HepG2 (cell line): ENCODE data around the gene TNFSF10. TPM values are rescaled to one million over a fixed set of nuclear protein-coding genes. Genes with fewer than 3 reads are reported as not detected.

Experiments used
- AGO2 ChIP-seq: fragments of 200-400 bp; formaldehyde crosslinking; optimal IDR thresholded peaks from 2 replicates; pipeline ENCODE3; 2017; ENCODE audit warnings: mild to moderate bottlenecking, low read depth, low read length, moderate library complexity
- EEA1 ChIP-seq: sonication (generic); formaldehyde crosslinking; IDR thresholded peaks from 2 replicates; pipeline ENCODE4 v1.5.1; 2020; ENCODE audit warnings: mild to moderate bottlenecking, missing genetic modification reagents, borderline replicate concordance
- EED ChIP-seq: sonication (generic); formaldehyde crosslinking; IDR thresholded peaks from 2 replicates; pipeline ENCODE4 v1.5.0; 2020; ENCODE audit warnings: mild to moderate bottlenecking, missing genetic modification reagents
- ELF3 ChIP-seq: IDR thresholded peaks from 2 replicates; pipeline ENCODE4 v1.6.1; 2016; ENCODE audit warnings: missing genetic modification reagents, missing compliant biosample characterization
- ETV6 ChIP-seq: sonication (generic); formaldehyde crosslinking; conservative IDR thresholded peaks from 2 replicates; pipeline ENCODE4 v1.4.0; 2020; ENCODE audit warnings: missing genetic modification reagents
- PAXIP1 ChIP-seq: sonication (generic); formaldehyde crosslinking; conservative IDR thresholded peaks from 2 replicates; pipeline ENCODE4 v1.4.0; 2020; ENCODE audit warnings: mild to moderate bottlenecking, missing genetic modification reagents, moderate library complexity
- PRDM4 ChIP-seq: sonication (generic); formaldehyde crosslinking; IDR thresholded peaks from 2 replicates; pipeline ENCODE4 v1.9.0; 2021; ENCODE audit warnings: missing genetic modification reagents, borderline replicate concordance
- RFX5 ChIP-seq: IDR thresholded peaks from 2 replicates; pipeline ENCODE4 v1.6.1; 2011; ENCODE audit warnings: low read depth, low read length, improper control_type of control experiment
- SIX4 ChIP-seq: sonication (generic); formaldehyde crosslinking; IDR thresholded peaks from 2 replicates; pipeline ENCODE4 v1.4.0; 2020; ENCODE audit warnings: missing genetic modification reagents
- SOX13 ChIP-seq, 3 experiments: fragments of 450-650 bp in 1 of 3; sonication (generic) in 1 of 3; formaldehyde crosslinking in 1 of 3; IDR thresholded peaks in 2 of 3; conservative IDR thresholded peaks in 1 of 3; 2 replicates each; pipeline versions ENCODE4 v1.5.0 to v1.6.1; 2016 to 2020; ENCODE audit warnings: antibody characterized with exemption in 1 of 3, mild to moderate bottlenecking in 1 of 3, missing compliant biosample characterization in 1 of 3, missing genetic modification reagents in 1 of 3, moderate library complexity in 1 of 3
- SRSF1 ChIP-seq: fragments of 200-400 bp; formaldehyde crosslinking; optimal IDR thresholded peaks from 2 replicates; pipeline ENCODE3; 2017; ENCODE audit warnings: mild to moderate bottlenecking, low read depth, low read length, moderate library complexity
- THRA ChIP-seq: sonication (generic); formaldehyde crosslinking; IDR thresholded peaks from 2 replicates; pipeline ENCODE4 v1.4.0; 2020; ENCODE audit warnings: missing genetic modification reagents, borderline replicate concordance
- ZMYM3 ChIP-seq: sonication (generic); formaldehyde crosslinking; IDR thresholded peaks from 2 replicates; pipeline ENCODE4 v1.5.1; 2020; ENCODE audit warnings: mild to moderate bottlenecking, missing genetic modification reagents
- ZNF205 ChIP-seq: IDR thresholded peaks from 2 replicates; pipeline ENCODE4 v1.6.1; 2018; ENCODE audit warnings: missing biosample characterization, missing genetic modification reagents
- ZNF441 ChIP-seq: sonication (generic); formaldehyde crosslinking; IDR thresholded peaks from 2 replicates; pipeline ENCODE4 v1.7.0; 2021; ENCODE audit warnings: missing genetic modification reagents, borderline replicate concordance
- ZNF460 ChIP-seq: sonication (generic); formaldehyde crosslinking; IDR thresholded peaks from 2 replicates; pipeline ENCODE4 v1.5.1; 2020; ENCODE audit warnings: missing genetic modification reagents, mild to moderate bottlenecking, borderline replicate concordance
- ZNF7 ChIP-seq: IDR thresholded peaks from 2 replicates; pipeline ENCODE4 v1.6.1; 2016; ENCODE audit warnings: missing biosample characterization, missing genetic modification reagents
- ZXDC ChIP-seq: sonication (generic); formaldehyde crosslinking; IDR thresholded peaks from 2 replicates; pipeline ENCODE4 v1.5.0; 2020; ENCODE audit warnings: mild to moderate bottlenecking, missing genetic modification reagents
- polyA plus RNA-seq, 8 experiments: library from polyadenylated mRNA; depleted of rRNA in 3 of 8; stranded (reverse) in 7 of 8; unstranded in 1 of 8; fragments of >200 nt; fragmentation: Illumina TruSeq in 4 of 8; extraction: Trizol in 4 of 8; gene quantifications; 2 replicates each; pipeline versions ENCODE4 v1.2.1 to v1.2.3, GENCODE V29; 2011 to 2016; ENCODE audit warnings: low read depth in 4 of 8, missing spikeins in 1 of 8, mixed read lengths in 1 of 8; ENCODE audit not compliant: insufficient read depth in 1 of 8
- total RNA-seq, 5 experiments: library from RNA; depleted of rRNA; stranded (reverse); fragments of >200 nt; fragmentation: Illumina TruSeq; extraction: Trizol; gene quantifications; 2 replicates each; pipeline ENCODE4 v1.2.3, GENCODE V29; 2016; ENCODE audit warnings: low read depth in 1 of 5

The TNFSF10 gene
- total and polyA plus RNA-seq, 2 of the 13 experiments (the other 11 are each of a cell fraction or from before 2014, with no cell fraction given): 8.4 to 9.9 TPM

- TF ChIP-seq ZMYM3 (CRISPR knock-in tag) (peak; percentile 89), ETV6 (CRISPR knock-in tag) (no peak), SRSF1 (no peak), ZNF441 (CRISPR knock-in tag) (no peak), SOX13 (IDR thresholded peaks at IDR 0.05) (no peak), SOX13 (CRISPR knock-in tag; conservative IDR thresholded peaks at IDR 0.05 in 1 of 2, IDR thresholded peaks at IDR 0.05 in 1 of 2) (peak in 1 of 2 experiments; percentile 25; a peak in 1 of 4 replicates), THRA (CRISPR knock-in tag) (0 out of 2 replicates have a peak, but pooled peaks have one; percentile 41), ZNF460 (no peak), AGO2 (no peak), EED (CRISPR knock-in tag) (no peak; the same call in 1 of the 2 replicates), PRDM4 (CRISPR knock-in tag) (no peak), ZXDC (CRISPR knock-in tag) (no peak), ZNF7 (CRISPR knock-in tag) (no peak), ELF3 (peak; percentile 7; the same call in 1 of the 2 replicates), SIX4 (no peak), EEA1 (CRISPR knock-in tag) (no peak), RFX5 (no peak), PAXIP1 (CRISPR knock-in tag) (peak; percentile 38; the same call in 1 of the 2 replicates), ZNF205 (no peak)
Measured at GRCh38 chr3:172522871-172523818, at the start of gene TNFSF10 (continued).
